ENCODE results near the gene MYO10.

GRCh38 chr5:16777432-16777831, 158.7 kb downstream of the MYO10 start:
- TF ChIP-seq SP1 (IDR thresholded peaks at IDR 0.05) (no peak), SUZ12 (IDR thresholded peaks at IDR 0.05) (no peak), BHLHE40 (IDR thresholded peaks at IDR 0.05; ENCODE audit: borderline replicate concordance) (no peak), FOXK2 (IDR thresholded peaks at IDR 0.05) (no peak)
